Body of pancreas (tissue), 4 donors: ENCODE results near the gene PITPNC1. TPM values are rescaled to one million over a fixed set of nuclear protein-coding genes. Genes with fewer than 3 reads are reported as not detected.

Source experiments
- ATAC-seq: fragments of 150-250 bp; one replicate; pipeline ENCODE4 v1.9.1; 2016
- DNase-seq, 4 donors: peaks; one replicate each; pipeline ENCODE4 v3.0.0-alpha.2; 2019
- H3K27ac ChIP-seq, 4 donors: fragments of 200-600 bp; sonication (generic); 1 replicate in 3 of 4; 2 replicates in 1 of 4; pipeline versions ENCODE4 v1.5.1 to v1.6.1; 2016 to 2019; ENCODE audit warnings: mild to moderate bottlenecking in 1 of 4, mixed read lengths in 1 of 4, moderate library complexity in 1 of 4
- H3K27me3 ChIP-seq, 2 donors: fragments of 200-600 bp; sonication (generic); one replicate each; pipeline ENCODE4 v1.6.0; 2016; ENCODE audit warnings: mild to moderate bottlenecking in 1 of 2
- H3K36me3 ChIP-seq, 2 donors: fragments of 200-600 bp; sonication (generic); replicated peaks in 1 of 2; 2 replicates each; pipeline ENCODE4 v1.5.1; 2016; ENCODE audit warnings: low read depth in 2 of 2; ENCODE audit not compliant: insufficient read depth in 1 of 2
- H3K4me1 ChIP-seq: fragments of 200-600 bp; sonication (generic); one replicate; pipeline ENCODE4 v1.6.0; 2016
- H3K4me3 ChIP-seq, 2 donors: fragments of 200-600 bp; sonication (generic); 1 replicate in 1 of 2; 2 replicates in 1 of 2; pipeline ENCODE4 v1.5.1; 2016 to 2019
- H3K9me3 ChIP-seq, 3 donors: fragments of 200-600 bp; sonication (generic); 1 replicate in 2 of 3; 2 replicates in 1 of 3; pipeline ENCODE4 v1.5.1; 2016
- CTCF ChIP-seq, 7 experiments: fragments of 450-650 bp in 4 of 7; fragments of 200-600 bp in 3 of 7; sonication (generic) in 3 of 7; IDR thresholded peaks; one replicate each; pipeline ENCODE4 v1.5.1; 2016 to 2019; ENCODE audit warnings: antibody characterized with exemption in 7 of 7
- POLR2A ChIP-seq, 3 donors: fragments of 450-650 bp; IDR thresholded peaks; one replicate each; pipeline ENCODE4 v1.6.1; 2016; ENCODE audit warnings: antibody characterized with exemption in 3 of 3, mild to moderate bottlenecking in 2 of 3
- WGBS, 2 donors: methylation state at CpG; one replicate each; pipeline ENCODE4 v1.1.5; 2017; 5-methylcytosine and 5-hydroxymethylcytosine counted together
- intact Hi-C: fragments of 100-400 bp; cut with DNase I; formaldehyde crosslinking; loops from one replicate; pipeline ENCODE4 v1.15.1; 2023
- total RNA-seq, 2 donors: library from RNA; depleted of rRNA; stranded (reverse); fragments of >200 nt; gene quantifications; one replicate each; pipeline ENCODE4 v1.1.0, GENCODE V29; 2016

The PITPNC1 gene
- total RNA-seq, 2 donors from 2014 or later, result 11.9 to 17.5 TPM

GRCh38 chr17:67436233-67436632 lies 59.2 kb downstream of the PITPNC1 start:
- DNase-seq, result no peak
- H3K4me3 ChIP-seq, result no peak overlapping the region
- intact Hi-C loops, result loop anchor here (10.0 kb wide), 1 partner anchor 49 kb away; no protein-coding TSS in a partner anchor
- H3K27ac ChIP-seq, result no peak overlapping the region
- 77 to 86% methylated on average over 10 of the region's 10 CpGs for WGBS, 2 donors
- H3K9me3 ChIP-seq, result no peaks in the 10 kb centered on the region
- no peaks in the 10 kb centered on the region for H3K36me3 ChIP-seq
- TF ChIP-seq POLR2A (IDR thresholded peaks at IDR 0.05) (no peak), CTCF (IDR thresholded peaks at IDR 0.05) (no peak)
- peaks cover 23% of the 10 kb centered on the region for H3K4me1 ChIP-seq
- H3K27me3 ChIP-seq, result no peaks in the 10 kb centered on the region
- no peak for ATAC-seq

GRCh38 chr17:67438667-67439066 lies 61.6 kb downstream of the PITPNC1 start:
- peak; percentile 88 for ATAC-seq
- Histone ChIP-seq H3K36me3 (no peaks in the 10 kb centered on the region), H3K27me3 (no peaks in the 10 kb centered on the region), H3K4me1 (peaks cover 19% of the 10 kb centered on the region), H3K9me3 (no peaks in the 10 kb centered on the region), H3K27ac (peak overlapping the region; percentile 42 to 80 (median 72)), H3K4me3 (no peak overlapping the region)
- 28 to 32% methylated on average over 3 of the region's 3 CpGs for WGBS, 2 donors
- DNase-seq, result peak; percentile 63 to 79 (median 69)
- intact Hi-C loops, result loop anchor here (10.0 kb wide), 1 partner anchor 46 kb away; no protein-coding TSS in a partner anchor
- TF ChIP-seq CTCF (IDR thresholded peaks at IDR 0.05) (no peak), POLR2A (IDR thresholded peaks at IDR 0.05) (no peak)

GRCh38 chr17:67439269-67439668 lies 62.2 kb downstream of the PITPNC1 start:
- no peaks in the 10 kb centered on the region for H3K9me3 ChIP-seq
- no peaks in the 10 kb centered on the region for H3K27me3 ChIP-seq
- DNase-seq, result no peak
- H3K4me3 ChIP-seq, result no peak overlapping the region
- peaks cover 19% of the 10 kb centered on the region for H3K4me1 ChIP-seq
- no peak for ATAC-seq
- WGBS, 2 donors, result 74 to 78% methylated on average over 2 of the region's 2 CpGs
- intact Hi-C loops, result loop anchor here (10.0 kb wide), 1 partner anchor 46 kb away; no protein-coding TSS in a partner anchor
- peak overlapping the region in 3 of 4 donors; percentile 66 to 80 (median 78) for H3K27ac ChIP-seq
- no peaks in the 10 kb centered on the region for H3K36me3 ChIP-seq
- TF ChIP-seq POLR2A (IDR thresholded peaks at IDR 0.05) (no peak), CTCF (IDR thresholded peaks at IDR 0.05) (no peak)

- Histone ChIP-seq H3K9me3 (no peaks in the 10 kb centered on the region), H3K27me3 (no peaks in the 10 kb centered on the region), H3K4me1 (peaks cover 19% of the 10 kb centered on the region), H3K27ac (peak overlapping the region in 1 of 4 donors; percentile 35), H3K36me3 (no peaks in the 10 kb centered on the region), H3K4me3 (no peak overlapping the region)
- WGBS, 2 donors, result 73 to 82% methylated on average over 7 of the region's 7 CpGs
- DNase-seq (no peak), ATAC-seq (no peak)
- TF ChIP-seq POLR2A (IDR thresholded peaks at IDR 0.05) (no peak), CTCF (IDR thresholded peaks at IDR 0.05) (no peak)
- intact Hi-C loops, result no loop called here
These were observed 63.4 kb downstream of the PITPNC1 start for GRCh38 chr17:67440277-67441051.
